Psoas muscle (tissue), 8 donors: Measurements from ENCODE around the gene LDLRAD4. TPM values are rescaled to one million over a fixed set of nuclear protein-coding genes. Genes with fewer than 3 reads are reported as not detected.

ENCODE experiments used
- ATAC-seq, 4 donors: fragments of 200-7000 bp; cut with Tn5 transposase; one replicate each; pipeline ENCODE4 v1.9.1; 2020; ENCODE audit warnings: moderate library complexity in 3 of 4, mild to moderate bottlenecking in 2 of 4
- DNase-seq, 2 donors: peaks; one replicate each; pipeline ENCODE4 v3.0.0-alpha.2; 2020
- H3K27ac ChIP-seq: fragments of 200-600 bp; one replicate; pipeline ENCODE4 v1.8.0; 2022
- H3K27me3 ChIP-seq, 3 donors: fragments of 200-600 bp in 1 of 3; one replicate each; pipeline versions ENCODE4 v1.6.1 to v1.8.0; 2013 to 2022; ENCODE audit warnings: low read length in 2 of 3, mild to moderate bottlenecking in 2 of 3, moderate library complexity in 1 of 3; ENCODE audit not compliant: insufficient read depth in 3 of 3
- H3K36me3 ChIP-seq, 2 donors: fragments of 200-600 bp in 1 of 2; one replicate each; pipeline versions ENCODE4 v1.6.1 to v1.8.0; 2013 to 2022; ENCODE audit warnings: low read depth in 1 of 2, mild to moderate bottlenecking in 1 of 2, moderate library complexity in 1 of 2; ENCODE audit not compliant: insufficient read depth in 1 of 2
- H3K4me1 ChIP-seq: fragments of 200-600 bp; one replicate; pipeline ENCODE4 v1.8.0; 2022
- H3K4me3 ChIP-seq: fragments of 200-600 bp; one replicate; pipeline ENCODE4 v1.8.0; 2022; ENCODE audit warnings: mild to moderate bottlenecking
- H3K9me3 ChIP-seq: fragments of 200-600 bp; one replicate; pipeline ENCODE4 v1.8.0; 2022
- WGBS, 3 donors: extraction: QIAGEN DNeasy Blood & Tissue Kit; methylation state at CpG; one replicate each; pipeline versions ENCODE4 v1.1.6 to v1.1.7; 2013; 5-methylcytosine and 5-hydroxymethylcytosine counted together
- intact Hi-C, 2 donors: fragments of 100-400 bp; cut with DNase I; formaldehyde crosslinking; loops; one replicate each; pipeline versions ENCODE4 v1.11.0 to v1.14.2; 2022
- polyA plus RNA-seq, 3 donors: library from polyadenylated mRNA; stranded (reverse); fragments of 200-250 nt; gene quantifications; one replicate each; pipeline ENCODE4 v1.2.3, GENCODE V29; 2013
- total RNA-seq, 4 donors: library from RNA; stranded (reverse); fragmentation: NEBNext Ultra II Directional in 2 of 4; extraction: Animal tissue kit (Norgen Biotek cat#: 25700) in 2 of 4; gene quantifications; one replicate each; pipeline versions ENCODE4 v1.2.1 to v1.2.4, GENCODE V29; 2021 to 2023
- TF ChIP-seq, protein P1 (sequence below): fragments of 200-600 bp; IDR thresholded peaks from one replicate; pipeline ENCODE4 v1.8.0; 2022; ENCODE audit warnings: antibody characterized with exemption
- donor health status: healthy with polysubstance abuse.
- donor health status: DM: no; HTN: no; CAD: no; lungs with moderate emphysema.
- donor health status: Bipolar disorder and iron deficiency.
- donor health status: healthy.
- donor health status: DM: yes; HTN: yes; CAD: no.
- donor health status: DM: no; HTN: no; CAD: no.
- donor health status: DM: no; HTN: no; CAD: no.
- donor health status: DM: yes; HTN: yes; CAD: no.

Gene LDLRAD4
- total and polyA plus RNA-seq, 7 donors, result 1.8 to 13.9 (median 3.8) TPM

DNA sequence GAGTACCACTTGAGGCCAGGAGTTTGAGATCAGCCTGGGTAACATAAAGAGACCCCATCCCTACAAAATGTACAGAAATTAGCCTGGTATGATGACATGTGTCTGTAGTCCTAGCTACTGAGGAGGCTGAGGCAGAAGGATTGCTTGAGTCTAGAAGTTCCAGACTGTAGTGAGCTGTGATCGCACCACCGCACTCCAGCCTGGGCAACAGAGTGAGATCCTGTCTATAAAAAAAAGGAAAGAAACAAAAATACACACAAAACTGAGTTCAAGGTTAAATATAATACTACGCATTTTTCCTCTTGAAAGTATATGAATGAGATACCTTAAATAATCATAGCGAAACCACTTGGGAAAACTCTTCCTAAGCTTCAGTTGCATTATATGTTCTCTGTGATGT, 94.0 kb downstream of the LDLRAD4 start:
- Histone ChIP-seq H3K36me3 (peaks cover 0 to 3% of the 10 kb centered on the region in 2 donors), H3K4me3 (no peak overlapping the region), H3K27ac (no peak overlapping the region), H3K9me3 (peaks cover 6% of the 10 kb centered on the region), H3K4me1 (no peaks in the 10 kb centered on the region), H3K27me3 (no peaks in the 10 kb centered on the region)
- intact Hi-C loops, result loop anchor here in 1 of 2 donors (10.0 kb wide), 1 partner anchor 52 kb away; no protein-coding TSS in a partner anchor
- DNase-seq, result no peak
- TF ChIP-seq, protein P1, sequence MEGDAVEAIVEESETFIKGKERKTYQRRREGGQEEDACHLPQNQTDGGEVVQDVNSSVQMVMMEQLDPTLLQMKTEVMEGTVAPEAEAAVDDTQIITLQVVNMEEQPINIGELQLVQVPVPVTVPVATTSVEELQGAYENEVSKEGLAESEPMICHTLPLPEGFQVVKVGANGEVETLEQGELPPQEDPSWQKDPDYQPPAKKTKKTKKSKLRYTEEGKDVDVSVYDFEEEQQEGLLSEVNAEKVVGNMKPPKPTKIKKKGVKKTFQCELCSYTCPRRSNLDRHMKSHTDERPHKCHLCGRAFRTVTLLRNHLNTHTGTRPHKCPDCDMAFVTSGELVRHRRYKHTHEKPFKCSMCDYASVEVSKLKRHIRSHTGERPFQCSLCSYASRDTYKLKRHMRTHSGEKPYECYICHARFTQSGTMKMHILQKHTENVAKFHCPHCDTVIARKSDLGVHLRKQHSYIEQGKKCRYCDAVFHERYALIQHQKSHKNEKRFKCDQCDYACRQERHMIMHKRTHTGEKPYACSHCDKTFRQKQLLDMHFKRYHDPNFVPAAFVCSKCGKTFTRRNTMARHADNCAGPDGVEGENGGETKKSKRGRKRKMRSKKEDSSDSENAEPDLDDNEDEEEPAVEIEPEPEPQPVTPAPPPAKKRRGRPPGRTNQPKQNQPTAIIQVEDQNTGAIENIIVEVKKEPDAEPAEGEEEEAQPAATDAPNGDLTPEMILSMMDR, result no peak
- WGBS, 3 donors, result 98 to 100% (median 100%) methylated on average over 4 of the region's 4 CpGs
- ATAC-seq, result no peak

DNA sequence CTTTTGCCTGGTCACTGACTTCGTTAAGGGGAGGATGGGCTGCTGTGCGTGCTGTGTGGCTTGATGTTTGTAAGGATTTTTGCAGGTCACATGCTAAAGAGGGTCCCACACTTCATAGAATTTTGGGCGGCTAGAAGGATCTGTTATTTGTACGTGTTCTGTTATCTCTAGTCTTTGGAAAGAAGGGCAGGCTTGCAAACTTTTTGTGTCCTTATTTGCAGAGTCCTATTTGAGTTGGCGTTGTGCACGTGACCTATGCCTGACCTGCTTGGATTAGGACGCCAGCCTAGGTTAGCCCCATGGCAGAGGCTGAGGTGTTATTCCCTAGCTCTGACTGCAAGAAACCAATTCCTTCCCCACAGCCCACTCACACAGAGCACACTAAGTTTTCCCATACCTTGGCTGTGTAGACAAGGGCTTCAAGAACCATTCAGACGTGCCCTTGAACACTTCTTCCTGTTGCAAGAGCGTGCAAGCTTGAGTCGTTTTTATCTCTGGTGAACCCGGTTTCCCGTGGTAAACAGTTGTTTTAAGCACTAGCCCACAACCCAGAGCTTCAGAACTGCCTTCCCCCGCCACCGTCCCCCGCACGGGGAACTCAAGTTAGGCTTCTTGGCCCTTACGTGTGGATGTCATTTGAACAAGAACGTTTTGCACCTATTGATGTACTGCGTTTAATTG, 94.6 kb downstream of the LDLRAD4 start:
- peaks cover 6% of the 10 kb centered on the region for H3K9me3 ChIP-seq
- H3K4me1 ChIP-seq, result no peaks in the 10 kb centered on the region
- peaks cover 0 to 3% of the 10 kb centered on the region in 2 donors for H3K36me3 ChIP-seq
- no peak overlapping the region for H3K27ac ChIP-seq
- ATAC-seq, result no peak
- intact Hi-C loops, result loop anchor here in 1 of 2 donors (10.0 kb wide), 1 partner anchor 52 kb away; no protein-coding TSS in a partner anchor
- TF ChIP-seq, protein P1, result no peak
- H3K4me3 ChIP-seq, result no peak overlapping the region
- DNase-seq, result no peak
- H3K27me3 ChIP-seq, result no peaks in the 10 kb centered on the region
- 84 to 91% (median 88%) methylated on average over 19 of the region's 19 CpGs for WGBS, 3 donors

DNA sequence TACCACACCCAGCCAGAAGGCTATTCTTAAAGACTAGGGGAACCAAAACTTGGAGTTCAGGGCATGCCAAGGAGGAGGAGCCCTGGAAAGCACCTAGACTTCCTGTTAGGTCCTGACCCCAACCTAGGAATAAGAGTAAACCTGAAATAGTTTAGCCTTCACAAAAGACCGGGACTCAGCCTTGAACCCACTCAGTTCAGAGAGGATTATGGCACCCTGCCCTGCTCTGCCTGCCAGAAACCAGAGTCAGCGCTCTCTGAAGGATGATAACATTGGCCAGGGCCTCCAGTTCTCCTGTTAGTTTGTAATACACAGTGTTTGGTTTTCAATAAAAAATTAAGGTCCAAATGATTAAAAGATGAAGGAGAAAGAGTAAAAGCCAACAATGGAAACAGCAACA, 96.4 kb downstream of the LDLRAD4 start:
- TF ChIP-seq, protein P1, result no peak
- no peak for DNase-seq
- 88% methylated on average over 2 of the region's 2 CpGs for WGBS, 3 donors

DNA sequence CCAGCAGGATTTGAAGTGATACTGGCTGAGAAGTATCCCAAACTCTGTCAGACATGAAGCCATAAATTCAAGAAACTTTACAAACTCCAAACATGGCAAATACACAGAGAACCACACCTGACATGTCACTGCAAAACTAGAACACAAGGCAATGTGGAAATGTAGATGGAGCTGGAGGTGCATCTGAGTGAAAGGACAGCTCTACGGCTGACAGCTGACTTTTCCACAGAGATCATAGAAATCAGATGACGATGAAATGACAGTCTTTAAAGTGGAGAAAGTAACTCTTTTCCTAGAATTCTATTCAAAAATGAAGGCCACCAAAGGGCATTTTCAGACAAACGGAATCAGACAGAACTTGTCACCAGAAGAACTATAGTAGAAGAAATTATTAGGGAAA, 97.5 kb downstream of the LDLRAD4 start:
- TF ChIP-seq, protein P1, result no peak
- intact Hi-C loops, result loop anchor here in 1 of 2 donors (10.0 kb wide), 1 partner anchor 49 kb away; no protein-coding TSS in a partner anchor
- Histone ChIP-seq H3K27me3 (no peaks in the 10 kb centered on the region), H3K36me3 (peaks cover 0 to 3% of the 10 kb centered on the region in 2 donors), H3K4me1 (peaks cover 11% of the 10 kb centered on the region), H3K9me3 (peaks cover 6% of the 10 kb centered on the region), H3K4me3 (no peak overlapping the region), H3K27ac (no peak overlapping the region)
- DNase-seq, result no peak
- ATAC-seq, result no peak
- WGBS, 3 donors, result 95 to 97% (median 96%) methylated on average over 3 of the region's 3 CpGs

More for the DNA sequence above, 96.4 kb downstream of the LDLRAD4 start:
- Histone ChIP-seq H3K27ac (no peak overlapping the region), H3K4me1 (peaks cover 11% of the 10 kb centered on the region), H3K27me3 (no peaks in the 10 kb centered on the region), H3K36me3 (peaks cover 0 to 3% of the 10 kb centered on the region in 2 donors), H3K9me3 (peaks cover 6% of the 10 kb centered on the region), H3K4me3 (no peak overlapping the region)
- intact Hi-C loops, result loop anchor here in 1 of 2 donors (10.0 kb wide), 1 partner anchor 50 kb away; no protein-coding TSS in a partner anchor
- no peak for ATAC-seq
